Mucosa of stomach (tissue), 1 donor: ENCODE measurements around the gene PRKCSH.
"Not testable (repeated sequence)": the region's sequence is repeated elsewhere in the genome, so short reads cannot be mapped to it uniquely, and the experiment has no call there.

Experiments
- H3K27me3 ChIP-seq: one replicate; pipeline ENCODE4 v1.7.0; 2013; ENCODE audit warnings: mild to moderate bottlenecking, low read length; ENCODE audit not compliant: control insufficient read depth, insufficient read depth
- H3K36me3 ChIP-seq: one replicate; pipeline ENCODE4 v1.7.0; 2013; ENCODE audit warnings: low read length; ENCODE audit not compliant: control insufficient read depth, insufficient read depth
- H3K4me1 ChIP-seq: one replicate; pipeline ENCODE4 v1.7.0; 2013; ENCODE audit warnings: mild to moderate bottlenecking, low read length; ENCODE audit not compliant: control insufficient read depth, insufficient read depth
- H3K4me3 ChIP-seq: one replicate; pipeline ENCODE4 v1.7.0; 2013; ENCODE audit warnings: low read length
- H3K9ac ChIP-seq: one replicate; pipeline ENCODE4 v1.7.0; 2013; ENCODE audit warnings: mild to moderate bottlenecking, low read length, moderate library complexity
- H3K9me3 ChIP-seq: one replicate; pipeline ENCODE4 v1.7.0; 2013; ENCODE audit warnings: mild to moderate bottlenecking, low read length, moderate library complexity; ENCODE audit not compliant: control insufficient read depth
- donor health status: Pancreatic carcinoma.

PRKCSH gene

GRCh38 chr19:11475343-11475742, 39.9 kb downstream of the PRKCSH start:
- H3K9me3 ChIP-seq, H3K4me3 ChIP-seq, H3K27me3 ChIP-seq, H3K36me3 ChIP-seq, H3K9ac ChIP-seq, H3K4me1 ChIP-seq: not testable (repeated sequence)

- Histone ChIP-seq H3K36me3 (no peaks in the 10 kb centered on the region), H3K9me3 (no peaks in the 10 kb centered on the region), H3K27me3 (peaks cover 11% of the 10 kb centered on the region), H3K4me1 (peaks cover 8% of the 10 kb centered on the region), H3K4me3 (no peak overlapping the region), H3K9ac (no peak overlapping the region)
These were observed 40.4 kb downstream of the PRKCSH start for GRCh38 chr19:11475861-11476260.

GRCh38 chr19:11478167-11479089, 43.0 kb downstream of the PRKCSH start:
- H3K36me3 ChIP-seq, result no peaks in the 10 kb centered on the region
- peaks cover 33% of the 10 kb centered on the region for H3K27me3 ChIP-seq
- H3K9ac ChIP-seq, result no peak overlapping the region
- H3K4me1 ChIP-seq, result peaks cover 22% of the 10 kb centered on the region
- no peaks in the 10 kb centered on the region for H3K9me3 ChIP-seq
- H3K4me3 ChIP-seq, result no peak overlapping the region

- H3K4me3 ChIP-seq, result no peak overlapping the region
- peaks cover 33% of the 10 kb centered on the region for H3K27me3 ChIP-seq
- H3K9ac ChIP-seq, result no peak overlapping the region
- no peaks in the 10 kb centered on the region for H3K9me3 ChIP-seq
- peaks cover 22% of the 10 kb centered on the region for H3K4me1 ChIP-seq
- H3K36me3 ChIP-seq, result no peaks in the 10 kb centered on the region
These were observed 43.9 kb downstream of the PRKCSH start for GRCh38 chr19:11479090-11479897.

GRCh38 chr19:11479898-11480714, 44.7 kb downstream of the PRKCSH start:
- H3K4me1 ChIP-seq, result peaks cover 22% of the 10 kb centered on the region
- peaks cover 33% of the 10 kb centered on the region for H3K27me3 ChIP-seq
- no peaks in the 10 kb centered on the region for H3K9me3 ChIP-seq
- no peaks in the 10 kb centered on the region for H3K36me3 ChIP-seq
- no peak overlapping the region for H3K4me3 ChIP-seq
- no peak overlapping the region for H3K9ac ChIP-seq

GRCh38 chr19:11480715-11481533, 45.5 kb downstream of the PRKCSH start, which contains the start of gene ELAVL3:
ELAVL3 (minus strand) TSS chr19:11481046; CDS start chr19:11480608, 438 bp downstream.
- H3K4me3 ChIP-seq, result no peak within 1 kb of the TSS
- H3K27me3 ChIP-seq, result peaks cover 33% of the 10 kb centered on the region

GRCh38 chr19:11481534-11482383, 46.3 kb downstream of the PRKCSH start:
- H3K4me3 ChIP-seq, result no peak overlapping the region
- no peaks in the 10 kb centered on the region for H3K9me3 ChIP-seq
- H3K4me1 ChIP-seq, result peaks cover 22% of the 10 kb centered on the region
- no peaks in the 10 kb centered on the region for H3K36me3 ChIP-seq
- H3K9ac ChIP-seq, result no peak overlapping the region
- H3K27me3 ChIP-seq, result peaks cover 33% of the 10 kb centered on the region

More at GRCh38 chr19:11480715-11481533, 45.5 kb downstream of the PRKCSH start, which contains the start of gene ELAVL3:
- no peaks in the 10 kb centered on the region for H3K36me3 ChIP-seq
- no peaks in the 10 kb centered on the region for H3K9me3 ChIP-seq
- H3K9ac ChIP-seq, result no peak within 1 kb of the TSS
- peaks cover 22% of the 10 kb centered on the region for H3K4me1 ChIP-seq

- no peak overlapping the region for H3K4me3 ChIP-seq
- H3K27me3 ChIP-seq, result peaks cover 33% of the 10 kb centered on the region
- H3K9ac ChIP-seq, result no peak overlapping the region
- no peaks in the 10 kb centered on the region for H3K9me3 ChIP-seq
- no peaks in the 10 kb centered on the region for H3K36me3 ChIP-seq
- H3K4me1 ChIP-seq, result peaks cover 22% of the 10 kb centered on the region
These were observed 47.1 kb downstream of the PRKCSH start for GRCh38 chr19:11482384-11483050.

GRCh38 chr19:11483366-11484111, 48.1 kb downstream of the PRKCSH start:
- Histone ChIP-seq H3K9ac (no peak overlapping the region), H3K4me1 (peaks cover 22% of the 10 kb centered on the region), H3K9me3 (no peaks in the 10 kb centered on the region), H3K4me3 (no peak overlapping the region), H3K36me3 (no peaks in the 10 kb centered on the region), H3K27me3 (peaks cover 33% of the 10 kb centered on the region)
